Measurements from ENCODE around the gene ATP2B3. TPM values are rescaled to one million over a fixed set of nuclear protein-coding genes. Genes with fewer than 3 reads are reported as not detected.

Gene ATP2B3
- total RNA-seq, 1 donor from 2014 or later: not detected

DNA sequence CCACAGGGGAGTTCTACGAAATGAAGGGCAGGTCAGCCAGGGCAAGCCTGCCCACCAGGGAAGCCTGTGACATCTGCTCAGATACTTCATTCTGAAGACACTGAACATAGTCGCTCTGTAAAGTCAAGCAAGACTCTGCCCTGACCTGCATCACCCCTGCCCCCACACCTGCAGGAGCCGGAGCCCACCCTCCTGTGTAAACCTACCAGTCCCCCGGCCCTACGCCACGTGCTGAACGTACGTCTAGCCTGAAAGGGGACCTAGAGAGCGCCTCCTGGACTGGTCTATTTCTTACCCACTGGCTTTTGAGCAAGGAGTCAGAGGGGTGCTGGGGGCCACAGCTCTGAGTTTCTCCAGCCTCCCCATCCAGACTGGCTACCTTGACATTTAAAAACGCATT lies 69.9 kb downstream of the ATP2B3 start:
- no peak overlapping the region for H3K27ac Mint-ChIP-seq

DNA sequence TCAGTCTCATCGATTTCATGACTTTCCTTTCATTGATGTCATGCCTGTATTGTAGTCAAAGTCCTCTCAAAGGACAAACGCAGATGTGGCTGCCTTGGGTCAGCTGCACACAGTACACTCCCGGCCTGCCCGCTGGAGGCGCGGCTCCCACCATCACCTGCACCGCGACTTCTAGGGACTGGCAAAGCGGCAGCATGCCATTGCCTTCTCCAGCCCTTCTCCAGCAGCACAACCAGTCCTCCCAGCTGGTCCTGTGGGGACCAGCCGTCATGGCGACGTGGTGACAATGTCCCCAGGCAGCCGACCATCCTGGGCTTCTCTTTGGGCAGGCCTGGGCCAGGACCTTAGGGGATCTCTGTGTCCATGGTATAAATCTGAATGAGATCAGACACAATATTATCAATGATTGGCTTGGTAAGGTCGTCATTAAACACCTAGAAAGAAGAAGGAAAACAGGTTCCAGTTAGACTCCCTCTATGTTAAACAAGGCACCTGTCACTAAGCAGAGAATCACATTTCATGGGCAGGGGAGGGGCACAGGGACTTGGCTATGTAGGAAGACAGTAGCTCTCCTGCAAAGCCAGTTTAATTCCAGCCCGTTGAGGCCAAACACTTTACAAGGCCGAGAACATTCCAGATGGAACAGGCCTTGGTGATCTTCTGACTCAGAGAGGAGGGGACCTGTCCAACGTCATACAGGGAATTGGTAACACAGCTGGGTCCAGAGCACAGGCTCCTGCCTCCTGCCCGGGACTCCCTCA lies 70.8 kb downstream of the ATP2B3 start:
- intact Hi-C loops (cut with micrococcal nuclease): no loop called here
- peaks cover 2% of the 10 kb centered on the region for H3K4me1 Mint-ChIP-seq

More for the DNA sequence above, 69.9 kb downstream of the ATP2B3 start:
- Mint-ChIP-seq H3K36me3 (ENCODE audit: low read depth) (peaks cover 18% of the 10 kb centered on the region), H3K4me3 (no peak overlapping the region), H3K4me1 (peaks cover 7% of the 10 kb centered on the region), H3K27me3 (no peaks in the 10 kb centered on the region), H3K9me3 (no peaks in the 10 kb centered on the region)
- DNase-seq: no peak
- intact Hi-C loops (cut with micrococcal nuclease): no loop called here

GRCh38 chrX:153588782-153589446 lies 71.5 kb downstream of the ATP2B3 start:
- intact Hi-C loops (cut with micrococcal nuclease): no loop called here
- Mint-ChIP-seq H3K27ac (no peak overlapping the region), H3K4me1 (peaks cover under 1% of the 10 kb centered on the region), H3K9me3 (no peaks in the 10 kb centered on the region), H3K4me3 (no peak overlapping the region), H3K27me3 (no peaks in the 10 kb centered on the region), H3K36me3 (ENCODE audit: low read depth) (peaks cover 27% of the 10 kb centered on the region)
- DNase-seq: no peak

More for the DNA sequence above, 70.8 kb downstream of the ATP2B3 start:
- Mint-ChIP-seq H3K27ac (no peak overlapping the region), H3K4me3 (no peak overlapping the region), H3K27me3 (no peaks in the 10 kb centered on the region), H3K9me3 (no peaks in the 10 kb centered on the region), H3K36me3 (ENCODE audit: low read depth) (peaks cover 24% of the 10 kb centered on the region)
- no peak for DNase-seq

DNA sequence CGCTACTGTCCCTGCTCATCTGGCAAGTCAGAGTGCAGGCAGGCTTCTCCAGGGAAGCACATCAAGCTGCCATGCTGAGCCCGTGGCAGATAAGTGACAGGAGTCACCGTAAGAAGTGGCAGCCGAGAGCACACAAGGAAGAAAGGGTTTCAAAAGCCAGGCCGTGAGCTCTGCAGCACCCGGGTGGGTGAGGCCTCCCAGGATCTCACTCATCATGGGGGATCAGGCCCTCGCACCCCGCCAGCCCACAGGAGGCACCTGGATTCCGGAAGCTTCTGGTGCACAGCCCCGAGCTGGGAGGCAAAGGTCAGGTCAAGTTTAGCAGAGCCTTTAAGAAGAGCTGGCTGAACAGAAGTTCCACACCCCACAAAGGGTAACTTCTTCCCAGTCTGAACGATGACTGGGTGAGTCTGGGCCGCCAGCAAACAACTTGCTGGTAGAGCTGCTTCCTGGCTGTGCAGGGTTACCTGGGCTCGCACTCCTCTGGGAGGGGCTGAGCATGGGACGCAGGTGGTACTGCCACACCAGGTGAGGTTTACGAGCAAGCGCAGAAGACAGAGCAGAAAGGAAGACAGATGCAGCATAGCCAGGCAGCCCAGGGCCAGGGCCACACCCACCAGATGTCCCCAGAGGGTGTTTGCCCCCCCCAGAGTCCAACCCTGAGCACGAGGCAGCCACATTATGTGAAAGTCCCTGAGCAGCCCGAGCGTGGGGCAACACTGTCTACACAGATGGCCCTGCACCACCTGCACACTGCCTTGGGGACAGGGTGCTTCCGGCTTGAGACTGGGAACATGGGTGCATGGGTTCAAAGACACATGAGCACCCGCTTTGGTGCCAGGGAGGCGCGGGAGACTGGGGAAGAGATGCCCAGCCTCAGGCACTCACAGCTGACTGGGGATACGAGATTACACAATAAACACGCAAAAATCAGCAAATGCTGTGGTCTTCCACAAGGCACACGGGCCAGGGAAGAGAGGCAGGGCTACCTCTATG lies 73.8 kb downstream of the ATP2B3 start:
- H3K27ac Mint-ChIP-seq: no peak overlapping the region
- H3K4me3 Mint-ChIP-seq: no peak overlapping the region
- H3K4me1 Mint-ChIP-seq: no peaks in the 10 kb centered on the region
- no peak for DNase-seq
- H3K27me3 Mint-ChIP-seq: no peaks in the 10 kb centered on the region
- intact Hi-C loops (cut with micrococcal nuclease): no loop called here
- H3K9me3 Mint-ChIP-seq: no peaks in the 10 kb centered on the region
- H3K36me3 Mint-ChIP-seq (ENCODE audit: low read depth): peaks cover 21% of the 10 kb centered on the region

GRCh38 chrX:153592091-153592833 lies 74.8 kb downstream of the ATP2B3 start:
- H3K4me1 Mint-ChIP-seq: peaks cover 3% of the 10 kb centered on the region
- H3K27me3 Mint-ChIP-seq: no peaks in the 10 kb centered on the region
- intact Hi-C loops (cut with micrococcal nuclease): no loop called here
- no peak overlapping the region for H3K4me3 Mint-ChIP-seq
- DNase-seq: no peak
- H3K27ac Mint-ChIP-seq: no peak overlapping the region
- H3K36me3 Mint-ChIP-seq (ENCODE audit: low read depth): peaks cover 16% of the 10 kb centered on the region
- no peaks in the 10 kb centered on the region for H3K9me3 Mint-ChIP-seq

- intact Hi-C loops (cut with micrococcal nuclease): no loop called here
- H3K36me3 Mint-ChIP-seq (ENCODE audit: low read depth): peaks cover 17% of the 10 kb centered on the region
- no peaks in the 10 kb centered on the region for H3K9me3 Mint-ChIP-seq
- no peak for DNase-seq
- peaks cover 9% of the 10 kb centered on the region for H3K4me1 Mint-ChIP-seq
- no peaks in the 10 kb centered on the region for H3K27me3 Mint-ChIP-seq
- no peak overlapping the region for H3K4me3 Mint-ChIP-seq
- H3K27ac Mint-ChIP-seq: no peak overlapping the region
Measured at GRCh38 chrX:153592966-153593688, 75.7 kb downstream of the ATP2B3 start.

DNA sequence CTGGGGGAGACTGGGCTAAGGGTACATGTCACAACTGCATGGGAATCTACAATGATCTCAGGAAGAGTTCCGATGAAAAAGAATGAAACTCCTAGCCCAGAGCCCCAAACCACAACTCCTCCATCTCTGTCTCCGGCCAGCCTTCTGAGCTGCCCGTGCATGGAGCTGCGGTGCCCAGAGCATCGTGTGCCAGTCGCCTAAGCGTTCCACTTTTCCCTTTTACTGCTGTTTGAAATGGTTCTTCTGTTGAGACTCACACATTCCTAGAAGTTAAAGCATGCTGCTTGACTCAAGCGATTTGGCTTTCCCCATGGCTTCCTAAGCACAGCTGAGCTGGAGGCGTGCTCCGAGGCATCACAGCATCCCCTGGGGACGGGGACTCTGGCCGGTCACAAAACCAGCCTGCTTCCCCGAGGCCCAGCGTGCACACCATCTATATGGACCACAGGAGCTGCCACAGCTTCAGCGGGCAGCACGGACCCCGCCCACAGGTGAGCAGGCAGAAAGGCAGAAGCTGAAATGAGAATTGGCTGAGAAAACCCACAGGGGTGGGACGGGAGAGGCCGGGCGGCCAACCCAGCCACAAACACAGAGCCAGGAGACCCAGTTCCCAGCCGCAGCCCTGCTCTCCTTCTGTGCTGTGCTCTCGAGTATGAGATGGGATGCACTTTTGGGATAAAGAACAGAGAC lies 76.5 kb downstream of the ATP2B3 start:
- Mint-ChIP-seq H3K27ac (no peak overlapping the region), H3K27me3 (no peaks in the 10 kb centered on the region), H3K4me1 (peaks cover 9% of the 10 kb centered on the region), H3K36me3 (ENCODE audit: low read depth) (peaks cover 14% of the 10 kb centered on the region), H3K9me3 (no peaks in the 10 kb centered on the region), H3K4me3 (no peak overlapping the region)
- no peak for DNase-seq
- intact Hi-C loops (cut with micrococcal nuclease): no loop called here

DNA sequence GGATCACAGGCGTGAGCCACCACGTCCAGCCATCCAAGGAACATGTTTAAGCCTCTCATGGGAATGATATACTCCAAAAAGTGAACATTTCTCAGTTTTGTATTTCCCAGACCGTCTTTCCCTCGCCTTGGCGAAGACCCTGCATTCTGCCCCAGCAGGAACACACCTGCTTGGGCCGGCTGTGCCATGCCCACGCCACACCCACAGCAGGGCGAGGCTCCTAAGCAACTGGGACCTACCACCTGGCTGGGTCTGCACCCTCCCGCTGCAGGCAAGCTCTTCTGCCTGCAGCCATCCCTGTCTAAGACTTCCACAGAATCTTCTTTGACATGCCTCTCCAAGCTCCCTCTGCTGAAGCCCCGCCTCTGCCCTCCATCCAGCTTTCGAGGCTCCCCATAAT lies 77.9 kb downstream of the ATP2B3 start:
- Mint-ChIP-seq H3K27ac (no peak overlapping the region), H3K4me1 (peaks cover 16% of the 10 kb centered on the region), H3K27me3 (no peaks in the 10 kb centered on the region), H3K4me3 (no peak overlapping the region), H3K9me3 (no peaks in the 10 kb centered on the region), H3K36me3 (ENCODE audit: low read depth) (peaks cover 14% of the 10 kb centered on the region)
- intact Hi-C loops (cut with micrococcal nuclease): no loop called here
- DNase-seq: no peak

DNA sequence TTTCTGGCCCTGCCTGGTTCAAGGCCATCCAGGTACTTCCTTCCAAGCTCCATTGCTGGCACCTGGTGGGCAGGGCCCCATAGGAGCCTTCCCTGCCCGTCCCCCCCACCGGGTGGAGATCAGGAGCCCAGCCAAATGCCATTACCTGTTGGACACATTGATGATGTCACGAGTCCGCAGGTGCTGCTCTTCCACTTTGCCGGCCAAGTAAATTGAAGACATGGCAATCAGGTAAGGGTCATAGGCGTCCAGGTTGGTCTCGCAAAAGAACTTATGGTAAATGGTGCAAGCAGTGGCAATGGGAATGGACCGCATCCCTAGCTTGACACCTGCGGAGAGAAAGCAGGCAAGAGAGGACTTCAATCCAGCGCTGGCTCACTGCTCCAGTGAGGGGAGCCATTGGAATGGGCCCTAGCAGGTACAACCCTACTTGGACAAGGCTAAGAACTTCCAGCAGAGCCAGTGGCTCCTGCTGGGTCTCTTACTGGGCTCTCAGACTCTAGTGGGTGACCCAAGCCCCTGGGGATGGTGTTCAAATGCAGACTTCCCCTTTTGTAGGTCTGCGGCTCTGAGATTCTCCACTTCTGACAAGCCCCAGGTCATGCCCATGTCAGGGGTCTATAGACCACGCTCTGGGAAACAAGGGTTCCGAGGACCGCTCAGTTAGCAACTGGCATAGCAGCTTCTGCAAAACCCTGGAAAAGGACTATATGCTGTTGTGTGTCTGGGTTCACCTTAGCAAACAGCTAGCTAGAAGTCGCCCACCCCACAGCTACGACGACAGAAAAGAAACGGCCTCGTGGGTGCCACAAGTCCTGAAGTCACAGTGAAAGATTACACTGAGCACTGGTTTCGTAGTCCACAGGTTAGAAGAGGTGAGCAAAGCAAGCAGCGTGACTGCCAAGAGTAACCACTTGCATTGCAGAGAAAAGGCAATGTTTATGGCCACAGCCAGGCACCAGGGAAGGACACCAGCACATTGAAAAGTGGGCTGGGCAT lies 78.7 kb downstream of the ATP2B3 start:
- intact Hi-C loops (cut with micrococcal nuclease): no loop called here
- no peak overlapping the region for H3K4me3 Mint-ChIP-seq
- peaks cover 14% of the 10 kb centered on the region for H3K36me3 Mint-ChIP-seq (ENCODE audit: low read depth)
- H3K27me3 Mint-ChIP-seq: no peaks in the 10 kb centered on the region
- no peaks in the 10 kb centered on the region for H3K9me3 Mint-ChIP-seq
- H3K4me1 Mint-ChIP-seq: peaks cover 21% of the 10 kb centered on the region
- DNase-seq: no peak
- H3K27ac Mint-ChIP-seq: no peak overlapping the region

GRCh38 chrX:153596981-153597750 lies 79.7 kb downstream of the ATP2B3 start:
- Mint-ChIP-seq H3K36me3 (ENCODE audit: low read depth) (peaks cover 12% of the 10 kb centered on the region), H3K27me3 (no peaks in the 10 kb centered on the region), H3K9me3 (no peaks in the 10 kb centered on the region), H3K27ac (no peak overlapping the region), H3K4me3 (peak overlapping the region; percentile 88), H3K4me1 (peaks cover 21% of the 10 kb centered on the region)
- intact Hi-C loops (cut with micrococcal nuclease): no loop called here
- no peak for DNase-seq
